HCT116 (cell line): ENCODE measurements around the gene NLRC5. TPM values are rescaled to one million over a fixed set of nuclear protein-coding genes. Genes with fewer than 3 reads are reported as not detected.

Experiments
- ATAC-seq: fragments of 200-7000 bp; cut with Tn5 transposase; 2 replicates; pipeline ENCODE4 v1.9.1; 2020; ENCODE audit warnings: mild to moderate bottlenecking, moderate library complexity
- BruUV-seq: library from RNA; stranded (reverse); fragments of 400-500 nt; replicated peaks from 2 replicates; lab custom pipeline; 2021; lab: Mats Ljungman, UMichigan
- CTCF ChIA-PET: fragments of 300-600 bp; sonication (Branson Sonifier 250); formaldehyde crosslinking; loops from one replicate; lab custom pipeline; 2021; ENCODE audit warnings: antibody characterized with exemption; lab: Charles Lee
- POLR2A ChIA-PET: fragments of 300-600, 350-600 bp; sonication (Branson Sonifier 250); formaldehyde crosslinking; loops from one replicate; lab custom pipeline; 2021; ENCODE audit warnings: antibody characterized with exemption; lab: Charles Lee
- RAD21 ChIA-PET, 2 experiments: fragments of 300-600 bp; sonication (Branson Sonifier 250); formaldehyde crosslinking; loops; one replicate each; lab custom pipeline; 2023; ENCODE audit warnings: low total read pairs in 2 of 2; ENCODE audit not compliant: uncharacterized antibody in 2 of 2, unreplicated experiment in 2 of 2, low non-redundant PET in 1 of 2; lab: Charles Lee
- DNase-seq: peaks from one replicate; pipeline ENCODE4 v3.0.0-alpha.2; 2010; ENCODE audit warnings: low read depth, low spot score
- H2AFZ ChIP-seq: fragments of 200-600 bp; shearing (Covaris generic), sonication (generic); 2 replicates; pipeline ENCODE4 v1.6.1; 2017; ENCODE audit warnings: low read depth, mixed run types, mixed read lengths, antibody characterized with exemption, low read length; ENCODE audit not compliant: poor library complexity, severe bottlenecking
- H3K27ac ChIP-seq: 2 replicates; pipeline ENCODE4 v1.5.1; 2012; ENCODE audit warnings: low read depth, low read length
- H3K27me3 ChIP-seq: fragments of 200-600 bp; sonication (generic); 2 replicates; pipeline ENCODE4 v1.6.1; 2016; ENCODE audit warnings: mixed run types, low read length, mixed read lengths; ENCODE audit not compliant: insufficient read depth
- H3K36me3 ChIP-seq, 2 experiments: fragments of 200-500 bp in 1 of 2; fragments of 200-600 bp in 1 of 2; sonication (Bioruptor generic) in 1 of 2; sonication (generic) in 1 of 2; 2 replicates each; pipeline versions ENCODE4 v1.5.1 to v1.6.1; 2014 to 2016; ENCODE audit warnings: low read length in 2 of 2, inconsistent platforms in 1 of 2, mixed read lengths in 1 of 2, mixed run types in 1 of 2; ENCODE audit not compliant: insufficient read depth in 2 of 2, control insufficient read depth in 1 of 2
- H3K4me1 ChIP-seq, 2 experiments: fragments of 200-600 bp in 1 of 2; sonication (generic) in 1 of 2; 2 replicates each; pipeline versions ENCODE4 v1.5.1 to v1.6.1; 2012 to 2017; ENCODE audit warnings: low read length in 2 of 2, inconsistent platforms in 1 of 2, mild to moderate bottlenecking in 1 of 2, mixed read lengths in 1 of 2, mixed run types in 1 of 2, moderate library complexity in 1 of 2; ENCODE audit not compliant: insufficient read depth in 2 of 2, control insufficient read depth in 1 of 2
- H3K4me2 ChIP-seq: fragments of 200-600 bp; sonication (generic); 2 replicates; pipeline ENCODE4 v1.6.1; 2017; ENCODE audit warnings: mixed run types, low read length, mixed read lengths
- H3K4me3 ChIP-seq, 2 experiments: fragments of 200-600 bp in 1 of 2; sonication (generic) in 1 of 2; replicated peaks in 1 of 2; 2 replicates each; pipeline ENCODE4 v1.5.1; 2011 to 2016; ENCODE audit warnings: low read length in 2 of 2, control low read depth in 1 of 2, low read depth in 1 of 2, mild to moderate bottlenecking in 1 of 2, mixed read lengths in 1 of 2, mixed run types in 1 of 2
- H3K79me2 ChIP-seq: fragments of 200-600 bp; sonication (generic); 2 replicates; pipeline ENCODE4 v1.6.1; 2017; ENCODE audit warnings: mild to moderate bottlenecking, mixed run types, low read length, moderate library complexity, mixed read lengths; ENCODE audit not compliant: insufficient read depth
- H3K9ac ChIP-seq: fragments of 200-600 bp; sonication (generic); 2 replicates; pipeline ENCODE4 v1.6.1; 2016; ENCODE audit warnings: low read length, mixed read lengths
- H3K9me2 ChIP-seq: fragments of 200-600 bp; sonication (generic), shearing (Covaris generic); 2 replicates; pipeline ENCODE4 v1.6.1; 2017; ENCODE audit warnings: mixed run types, mild to moderate bottlenecking, moderate library complexity; ENCODE audit not compliant: insufficient read depth
- H3K9me3 ChIP-seq, 2 experiments: fragments of 200-500 bp in 1 of 2; fragments of 200-600 bp in 1 of 2; sonication (Bioruptor generic) in 1 of 2; sonication (generic) in 1 of 2; 2 replicates each; pipeline ENCODE4 v1.6.1; 2014 to 2017; ENCODE audit warnings: low read length in 2 of 2, mixed read lengths in 2 of 2, inconsistent platforms in 1 of 2, low read depth in 1 of 2, mild to moderate bottlenecking in 1 of 2, mixed run types in 1 of 2, moderate library complexity in 1 of 2; ENCODE audit not compliant: control insufficient read depth in 1 of 2, insufficient read depth in 1 of 2
- H4K20me1 ChIP-seq: fragments of 200-600 bp; sonication (generic), shearing (Covaris generic); 2 replicates; pipeline ENCODE4 v1.6.1; 2017; ENCODE audit warnings: mixed run types, mild to moderate bottlenecking, moderate library complexity; ENCODE audit not compliant: insufficient read depth
- CBX3 ChIP-seq: IDR thresholded peaks from 2 replicates; pipeline ENCODE4 v1.6.1; 2012; ENCODE audit warnings: low read depth
- EGR1 ChIP-seq: IDR thresholded peaks from 2 replicates; pipeline ENCODE4 v1.6.1; 2012; ENCODE audit warnings: low read depth
- EZH2 ChIP-seq: fragments of 200-600 bp; sonication (generic); IDR thresholded peaks from 2 replicates; pipeline ENCODE4 v1.6.1; 2017; ENCODE audit warnings: antibody characterized with exemption, mixed run types
- FOSL1 ChIP-seq: IDR thresholded peaks from 2 replicates; pipeline ENCODE4 v1.6.1; 2012; ENCODE audit warnings: low read depth
- POLR2A ChIP-seq: IDR thresholded peaks from 2 replicates; pipeline ENCODE4 v1.7.0; 2011; ENCODE audit warnings: borderline replicate concordance; ENCODE audit not compliant: insufficient read depth, insufficient read length; ENCODE audit errors: extremely low read depth
- SIN3A ChIP-seq: IDR thresholded peaks from 2 replicates; pipeline ENCODE4 v1.6.1; 2012; ENCODE audit warnings: low read depth
- SP1 ChIP-seq: IDR thresholded peaks from 2 replicates; pipeline ENCODE4 v1.6.1; 2012; ENCODE audit warnings: low read depth
- SRF ChIP-seq: IDR thresholded peaks from 2 replicates; pipeline ENCODE4 v1.6.1; 2012; ENCODE audit warnings: low read depth
- TCF7L2 ChIP-seq: IDR thresholded peaks from 2 replicates; pipeline ENCODE4 v1.7.0; 2011; ENCODE audit warnings: borderline replicate concordance, inconsistent platforms; ENCODE audit not compliant: insufficient read depth, insufficient read length; ENCODE audit errors: extremely low read depth
- YY1 ChIP-seq: IDR thresholded peaks from 2 replicates; pipeline ENCODE4 v1.6.1; 2011; ENCODE audit warnings: low read length, low read depth, moderate library complexity, mild to moderate bottlenecking; ENCODE audit not compliant: insufficient replicate concordance; ENCODE audit errors: extremely low read depth
- intact Hi-C: fragments of 100-400 bp; cut with micrococcal nuclease; formaldehyde crosslinking; loops from 2 replicates; pipeline ENCODE4 v1.10.0; 2022
- total RNA-seq: library from RNA; stranded (reverse); gene quantifications from one replicate; pipeline ENCODE4 v1.2.1, GENCODE V29; 2021; ENCODE audit not compliant: unreplicated experiment
- TF ChIP-seq, protein P1 (sequence below): IDR thresholded peaks from 2 replicates; pipeline ENCODE4 v1.6.1; 2012
- TF ChIP-seq, protein P2 (sequence below): IDR thresholded peaks from 2 replicates; pipeline ENCODE4 v1.6.1; 2012; ENCODE audit warnings: low read depth
- TF ChIP-seq, protein P3 (sequence below), 3 experiments: fragments of 200-600 bp in 1 of 3; sonication (generic) in 1 of 3; IDR thresholded peaks in 2 of 3; conservative IDR thresholded peaks in 1 of 3; 2 replicates each; pipeline ENCODE4 v1.5.1; 2012 to 2017; ENCODE audit warnings: low read depth in 2 of 3, low read length in 2 of 3, antibody characterized with exemption in 1 of 3, borderline replicate concordance in 1 of 3, control low read depth in 1 of 3, mild to moderate bottlenecking in 1 of 3, mixed read lengths in 1 of 3, mixed run types in 1 of 3, moderate library complexity in 1 of 3; ENCODE audit not compliant: insufficient read depth in 1 of 3

Gene NLRC5
- total RNA-seq, 1 experiment from 2014 or later: 10.4 TPM

DNA sequence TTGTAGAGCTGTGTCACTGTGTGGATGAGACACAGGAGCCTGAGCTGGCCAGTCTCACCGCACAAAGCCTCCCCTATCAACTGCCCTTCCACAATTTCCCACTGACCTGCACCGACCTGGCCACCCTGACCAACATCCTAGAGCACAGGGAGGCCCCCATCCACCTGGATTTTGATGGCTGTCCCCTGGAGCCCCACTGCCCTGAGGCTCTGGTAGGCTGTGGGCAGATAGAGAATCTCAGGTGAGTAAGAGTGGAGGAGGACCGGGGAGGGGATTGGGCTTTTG lies 37.4 kb downstream of the NLRC5 start:
- Histone ChIP-seq H3K36me3 (no peaks in the 10 kb centered on the region), H4K20me1 (no peaks in the 10 kb centered on the region), H3K4me1 (no peaks in the 10 kb centered on the region), H3K9ac (no peak overlapping the region), H3K9me2 (no peaks in the 10 kb centered on the region), H3K79me2 (no peaks in the 10 kb centered on the region), H3K27ac (no peak overlapping the region), H3K27me3 (no peaks in the 10 kb centered on the region), H3K4me2 (no peak overlapping the region), H3K4me3 (no peak overlapping the region), H3K9me3 (no peaks in the 10 kb centered on the region), H2AFZ (no peak overlapping the region)
- TF ChIP-seq, protein P1, sequence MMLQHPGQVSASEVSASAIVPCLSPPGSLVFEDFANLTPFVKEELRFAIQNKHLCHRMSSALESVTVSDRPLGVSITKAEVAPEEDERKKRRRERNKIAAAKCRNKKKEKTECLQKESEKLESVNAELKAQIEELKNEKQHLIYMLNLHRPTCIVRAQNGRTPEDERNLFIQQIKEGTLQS: no peak
- no peak for TF ChIP-seq SRF
- TF ChIP-seq FOSL1: no peak
- no peak for TF ChIP-seq SIN3A
- TF ChIP-seq, protein P2, sequence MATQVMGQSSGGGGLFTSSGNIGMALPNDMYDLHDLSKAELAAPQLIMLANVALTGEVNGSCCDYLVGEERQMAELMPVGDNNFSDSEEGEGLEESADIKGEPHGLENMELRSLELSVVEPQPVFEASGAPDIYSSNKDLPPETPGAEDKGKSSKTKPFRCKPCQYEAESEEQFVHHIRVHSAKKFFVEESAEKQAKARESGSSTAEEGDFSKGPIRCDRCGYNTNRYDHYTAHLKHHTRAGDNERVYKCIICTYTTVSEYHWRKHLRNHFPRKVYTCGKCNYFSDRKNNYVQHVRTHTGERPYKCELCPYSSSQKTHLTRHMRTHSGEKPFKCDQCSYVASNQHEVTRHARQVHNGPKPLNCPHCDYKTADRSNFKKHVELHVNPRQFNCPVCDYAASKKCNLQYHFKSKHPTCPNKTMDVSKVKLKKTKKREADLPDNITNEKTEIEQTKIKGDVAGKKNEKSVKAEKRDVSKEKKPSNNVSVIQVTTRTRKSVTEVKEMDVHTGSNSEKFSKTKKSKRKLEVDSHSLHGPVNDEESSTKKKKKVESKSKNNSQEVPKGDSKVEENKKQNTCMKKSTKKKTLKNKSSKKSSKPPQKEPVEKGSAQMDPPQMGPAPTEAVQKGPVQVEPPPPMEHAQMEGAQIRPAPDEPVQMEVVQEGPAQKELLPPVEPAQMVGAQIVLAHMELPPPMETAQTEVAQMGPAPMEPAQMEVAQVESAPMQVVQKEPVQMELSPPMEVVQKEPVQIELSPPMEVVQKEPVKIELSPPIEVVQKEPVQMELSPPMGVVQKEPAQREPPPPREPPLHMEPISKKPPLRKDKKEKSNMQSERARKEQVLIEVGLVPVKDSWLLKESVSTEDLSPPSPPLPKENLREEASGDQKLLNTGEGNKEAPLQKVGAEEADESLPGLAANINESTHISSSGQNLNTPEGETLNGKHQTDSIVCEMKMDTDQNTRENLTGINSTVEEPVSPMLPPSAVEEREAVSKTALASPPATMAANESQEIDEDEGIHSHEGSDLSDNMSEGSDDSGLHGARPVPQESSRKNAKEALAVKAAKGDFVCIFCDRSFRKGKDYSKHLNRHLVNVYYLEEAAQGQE: no peak
- TF ChIP-seq, protein P3, sequence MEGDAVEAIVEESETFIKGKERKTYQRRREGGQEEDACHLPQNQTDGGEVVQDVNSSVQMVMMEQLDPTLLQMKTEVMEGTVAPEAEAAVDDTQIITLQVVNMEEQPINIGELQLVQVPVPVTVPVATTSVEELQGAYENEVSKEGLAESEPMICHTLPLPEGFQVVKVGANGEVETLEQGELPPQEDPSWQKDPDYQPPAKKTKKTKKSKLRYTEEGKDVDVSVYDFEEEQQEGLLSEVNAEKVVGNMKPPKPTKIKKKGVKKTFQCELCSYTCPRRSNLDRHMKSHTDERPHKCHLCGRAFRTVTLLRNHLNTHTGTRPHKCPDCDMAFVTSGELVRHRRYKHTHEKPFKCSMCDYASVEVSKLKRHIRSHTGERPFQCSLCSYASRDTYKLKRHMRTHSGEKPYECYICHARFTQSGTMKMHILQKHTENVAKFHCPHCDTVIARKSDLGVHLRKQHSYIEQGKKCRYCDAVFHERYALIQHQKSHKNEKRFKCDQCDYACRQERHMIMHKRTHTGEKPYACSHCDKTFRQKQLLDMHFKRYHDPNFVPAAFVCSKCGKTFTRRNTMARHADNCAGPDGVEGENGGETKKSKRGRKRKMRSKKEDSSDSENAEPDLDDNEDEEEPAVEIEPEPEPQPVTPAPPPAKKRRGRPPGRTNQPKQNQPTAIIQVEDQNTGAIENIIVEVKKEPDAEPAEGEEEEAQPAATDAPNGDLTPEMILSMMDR (IDR thresholded peaks at IDR 0.05 in 2 of 3, conservative IDR thresholded peaks at IDR 0.05 in 1 of 3; ENCODE audit: borderline replicate concordance in 1 of 3, insufficient read depth in 1 of 3, low read depth in 2 of 3, low read length in 2 of 3): no peak
- no peak for TF ChIP-seq EZH2
- TF ChIP-seq YY1: no peak
- no peak for TF ChIP-seq TCF7L2
- no peak for TF ChIP-seq SP1
- TF ChIP-seq EGR1: no peak
- no peak for TF ChIP-seq POLR2A
- TF ChIP-seq CBX3: no peak
- ChIA-PET POLR2A (no interaction called here), RAD21 (no interaction called here), CTCF (no interaction called here)
- DNase-seq: no peak
- no TSS peak for BruUV-seq
- no peak for ATAC-seq
- intact Hi-C loops: no loop called here
